ENCODE measurements around the gene NSL1. TPM values are rescaled to one million over a fixed set of nuclear protein-coding genes. Genes with fewer than 3 reads are reported as not detected.

Gene NSL1
- total and polyA plus RNA-seq, 2 donors (not counting 1 experiment from before 2014, with no cell fraction given) = 20.5 to 45.9 TPM

GRCh38 chr1:212678456-212679410, 112.8 kb downstream of the NSL1 start:
- POLR2A ChIA-PET = no interaction called here
- no peak overlapping the region for H3K9ac ChIP-seq (ENCODE audit: low read length)
- ATAC-seq (ENCODE audit: low read depth) (no peak), DNase-seq (no peak)
- Mint-ChIP-seq H3K9me3 (ENCODE audit: insufficient read depth) (no peaks in the 10 kb centered on the region), H3K4me1 (peaks cover 31% of the 10 kb centered on the region), H3K27me3 (no peaks in the 10 kb centered on the region), H3K4me3 (no peak overlapping the region), H3K27ac (peak overlapping the region; percentile 20)
- no peak overlapping the region for H3K4me2 ChIP-seq (replicated peaks; ENCODE audit: low read depth, low read length, poor library complexity, severe bottlenecking)
- WGBS (ENCODE audit: insufficient coverage) = 67% methylated on average over 9 of the region's 11 CpGs
- CTCF ChIA-PET = interaction anchor here (0.7 to 2.0 kb wide), 5 partner anchors 11 to 214 kb away, joined by 3 to 8 read pairs (median 3); no protein-coding TSS in a partner anchor
- no peaks in the 10 kb centered on the region for H3K36me3 ChIP-seq (replicated peaks in 1 of 2; ENCODE audit: control extremely low read depth in 1 of 2, control insufficient read depth in 1 of 2, extremely low read depth in 1 of 2, insufficient read depth in 2 of 2, low read length in 1 of 2)
- no peak overlapping the region for H3K4me3 ChIP-seq (ENCODE audit: control extremely low read depth in 1 of 5, extremely low read depth in 1 of 5, insufficient read depth in 1 of 5, low read depth in 2 of 5, low read length in 4 of 5)
- H2AFZ ChIP-seq (ENCODE audit: insufficient read depth, low read depth, low read length, poor library complexity, severe bottlenecking) = peak overlapping the region; percentile 9
- H4K20me1 ChIP-seq (ENCODE audit: control insufficient read depth, insufficient read depth, low read length, poor library complexity, severe bottlenecking) = no peaks in the 10 kb centered on the region
- H3K9me3 ChIP-seq (ENCODE audit: control extremely low read depth in 1 of 3, control insufficient read depth in 2 of 3, insufficient read depth in 1 of 3, low read length in 2 of 3) = no peaks in the 10 kb centered on the region
- intact Hi-C loops (cut with micrococcal nuclease) = no loop called here
- peaks cover 18 to 28% of the 10 kb centered on the region in 2 donors for H3K4me1 ChIP-seq (ENCODE audit: control insufficient read depth in 2 of 2, insufficient read depth in 2 of 2, low read length in 2 of 2)
- no peak for TF ChIP-seq EZH2 (IDR thresholded peaks at IDR 0.05; ENCODE audit: borderline replicate concordance, insufficient read depth, low read depth, low read length, poor library complexity, severe bottlenecking)
- TF ChIP-seq, protein P1, sequence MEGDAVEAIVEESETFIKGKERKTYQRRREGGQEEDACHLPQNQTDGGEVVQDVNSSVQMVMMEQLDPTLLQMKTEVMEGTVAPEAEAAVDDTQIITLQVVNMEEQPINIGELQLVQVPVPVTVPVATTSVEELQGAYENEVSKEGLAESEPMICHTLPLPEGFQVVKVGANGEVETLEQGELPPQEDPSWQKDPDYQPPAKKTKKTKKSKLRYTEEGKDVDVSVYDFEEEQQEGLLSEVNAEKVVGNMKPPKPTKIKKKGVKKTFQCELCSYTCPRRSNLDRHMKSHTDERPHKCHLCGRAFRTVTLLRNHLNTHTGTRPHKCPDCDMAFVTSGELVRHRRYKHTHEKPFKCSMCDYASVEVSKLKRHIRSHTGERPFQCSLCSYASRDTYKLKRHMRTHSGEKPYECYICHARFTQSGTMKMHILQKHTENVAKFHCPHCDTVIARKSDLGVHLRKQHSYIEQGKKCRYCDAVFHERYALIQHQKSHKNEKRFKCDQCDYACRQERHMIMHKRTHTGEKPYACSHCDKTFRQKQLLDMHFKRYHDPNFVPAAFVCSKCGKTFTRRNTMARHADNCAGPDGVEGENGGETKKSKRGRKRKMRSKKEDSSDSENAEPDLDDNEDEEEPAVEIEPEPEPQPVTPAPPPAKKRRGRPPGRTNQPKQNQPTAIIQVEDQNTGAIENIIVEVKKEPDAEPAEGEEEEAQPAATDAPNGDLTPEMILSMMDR (IDR thresholded peaks at IDR 0.05) = no peak
- H3K27ac ChIP-seq (ENCODE audit: low read length in 2 of 2) = no peak overlapping the region
- H3K79me2 ChIP-seq (ENCODE audit: control insufficient read depth, insufficient read depth, low read length) = no peaks in the 10 kb centered on the region
- peaks cover 0 to 4% (median 0%) of the 10 kb centered on the region in 4 experiments for H3K27me3 ChIP-seq (replicated peaks in 1 of 4; ENCODE audit: control extremely low read depth in 1 of 4, control insufficient read depth in 3 of 4, insufficient read depth in 4 of 4, low read length in 3 of 4)

GRCh38 chr1:212677573-212677972, 114.0 kb downstream of the NSL1 start:
- Mint-ChIP-seq H3K4me1 (peaks cover 20% of the 10 kb centered on the region), H3K9me3 (ENCODE audit: insufficient read depth) (no peaks in the 10 kb centered on the region), H3K4me3 (no peak overlapping the region), H3K27me3 (no peaks in the 10 kb centered on the region), H3K27ac (no peak overlapping the region)
- H3K9ac ChIP-seq (ENCODE audit: low read length) = no peak overlapping the region
- CTCF ChIA-PET = interaction anchor here (0.6 to 2.0 kb wide), 3 partner anchors 11 to 222 kb away, joined by 3 to 8 read pairs (median 4); no protein-coding TSS in a partner anchor
- H2AFZ ChIP-seq (ENCODE audit: insufficient read depth, low read depth, low read length, poor library complexity, severe bottlenecking) = no peak overlapping the region
- no peaks in the 10 kb centered on the region for H3K79me2 ChIP-seq (ENCODE audit: control insufficient read depth, insufficient read depth, low read length)
- H3K9me3 ChIP-seq (ENCODE audit: control extremely low read depth in 1 of 3, control insufficient read depth in 2 of 3, insufficient read depth in 1 of 3, low read length in 2 of 3) = no peaks in the 10 kb centered on the region
- no peak for ATAC-seq (ENCODE audit: low read depth)
- TF ChIP-seq, protein P1 (IDR thresholded peaks at IDR 0.05) = no peak
- TF ChIP-seq EZH2 (IDR thresholded peaks at IDR 0.05; ENCODE audit: borderline replicate concordance, insufficient read depth, low read depth, low read length, poor library complexity, severe bottlenecking) = no peak
- H3K27ac ChIP-seq (ENCODE audit: low read length in 2 of 2) = no peak overlapping the region
- no peaks in the 10 kb centered on the region for H4K20me1 ChIP-seq (ENCODE audit: control insufficient read depth, insufficient read depth, low read length, poor library complexity, severe bottlenecking)
- peaks cover 6 to 16% of the 10 kb centered on the region in 2 donors for H3K4me1 ChIP-seq (ENCODE audit: control insufficient read depth in 2 of 2, insufficient read depth in 2 of 2, low read length in 2 of 2)
- intact Hi-C loops (cut with micrococcal nuclease) = no loop called here
- H3K4me3 ChIP-seq (ENCODE audit: control extremely low read depth in 1 of 5, extremely low read depth in 1 of 5, insufficient read depth in 1 of 5, low read depth in 2 of 5, low read length in 4 of 5) = no peak overlapping the region
- no peaks in the 10 kb centered on the region for H3K36me3 ChIP-seq (replicated peaks in 1 of 2; ENCODE audit: control extremely low read depth in 1 of 2, control insufficient read depth in 1 of 2, extremely low read depth in 1 of 2, insufficient read depth in 2 of 2, low read length in 1 of 2)
- 92% methylated on average over 4 of the region's 4 CpGs for WGBS (ENCODE audit: insufficient coverage)
- H3K4me2 ChIP-seq (replicated peaks; ENCODE audit: low read depth, low read length, poor library complexity, severe bottlenecking) = no peak overlapping the region
- DNase-seq = no peak
- POLR2A ChIA-PET = no interaction called here
- H3K27me3 ChIP-seq (replicated peaks in 1 of 4; ENCODE audit: control extremely low read depth in 1 of 4, control insufficient read depth in 3 of 4, insufficient read depth in 4 of 4, low read length in 3 of 4) = peaks cover 0 to 4% (median 0%) of the 10 kb centered on the region in 4 experiments

All from B cell (primary cell).